HepG2 (cell line): ENCODE results near the gene AKR1A1. TPM values are rescaled to one million over a fixed set of nuclear protein-coding genes. Genes with fewer than 3 reads are reported as not detected.

Experiments used
- AHR ChIP-seq: IDR thresholded peaks from 2 replicates; pipeline ENCODE4 v1.6.1; 2018; ENCODE audit warnings: missing genetic modification reagents, missing compliant biosample characterization
- BCL6 ChIP-seq: IDR thresholded peaks from 2 replicates; pipeline ENCODE4 v1.6.1; 2016; ENCODE audit warnings: missing genetic modification reagents, missing compliant biosample characterization
- GATAD1 ChIP-seq: IDR thresholded peaks from 2 replicates; pipeline ENCODE4 v1.6.1; 2016; ENCODE audit warnings: missing genetic modification reagents, missing compliant biosample characterization
- GMEB1 ChIP-seq: sonication (generic); formaldehyde crosslinking; IDR thresholded peaks from 2 replicates; pipeline ENCODE4 v1.5.1; 2020; ENCODE audit warnings: missing genetic modification reagents, mild to moderate bottlenecking, borderline replicate concordance
- HNF4A ChIP-seq: sonication (generic); formaldehyde crosslinking; IDR thresholded peaks from 2 replicates; pipeline ENCODE4 v1.4.0; 2020; ENCODE audit warnings: missing genetic modification reagents
- MAX ChIP-seq: IDR thresholded peaks from 2 replicates; pipeline ENCODE4 v1.6.1; 2012; ENCODE audit warnings: inconsistent platforms
- MNT ChIP-seq: fragments of 450-650 bp; IDR thresholded peaks from 2 replicates; pipeline ENCODE4 v1.6.1; 2016
- MTF1 ChIP-seq: sonication (generic); formaldehyde crosslinking; IDR thresholded peaks from 2 replicates; pipeline ENCODE4 v1.5.0; 2020; ENCODE audit warnings: missing genetic modification reagents
- NR2F6 ChIP-seq, 2 experiments: IDR thresholded peaks; 2 replicates each; pipeline ENCODE4 v1.6.1; 2016; ENCODE audit warnings: antibody characterized with exemption in 1 of 2, mild to moderate bottlenecking in 1 of 2
- PAF1 ChIP-seq: IDR thresholded peaks from 2 replicates; pipeline ENCODE4 v1.6.1; 2016; ENCODE audit warnings: missing genetic modification reagents, missing compliant biosample characterization
- PATZ1 ChIP-seq: sonication (generic); formaldehyde crosslinking; IDR thresholded peaks from 2 replicates; pipeline ENCODE4 v1.4.0; 2020; ENCODE audit warnings: missing genetic modification reagents
- SAP130 ChIP-seq: IDR thresholded peaks from 2 replicates; pipeline ENCODE4 v1.6.1; 2016; ENCODE audit warnings: low read depth
- SOX13 ChIP-seq, 3 experiments: fragments of 450-650 bp in 1 of 3; sonication (generic) in 1 of 3; formaldehyde crosslinking in 1 of 3; IDR thresholded peaks in 2 of 3; conservative IDR thresholded peaks in 1 of 3; 2 replicates each; pipeline versions ENCODE4 v1.5.0 to v1.6.1; 2016 to 2020; ENCODE audit warnings: antibody characterized with exemption in 1 of 3, mild to moderate bottlenecking in 1 of 3, missing compliant biosample characterization in 1 of 3, missing genetic modification reagents in 1 of 3, moderate library complexity in 1 of 3
- SP5 ChIP-seq: IDR thresholded peaks from 2 replicates; pipeline ENCODE4 v1.6.1; 2016; ENCODE audit warnings: low read depth, borderline replicate concordance
- SUZ12 ChIP-seq: fragments of 150-350 bp; IDR thresholded peaks from 2 replicates; pipeline ENCODE4 v1.6.1; 2014; ENCODE audit warnings: low read depth, low read length
- TARDBP ChIP-seq: sonication (generic); formaldehyde crosslinking; IDR thresholded peaks from 2 replicates; pipeline ENCODE4 v1.8.0; 2022; ENCODE audit warnings: mild to moderate bottlenecking, missing genetic modification reagents
- TBX3 ChIP-seq: fragments of 450-650 bp; IDR thresholded peaks from 2 replicates; pipeline ENCODE4 v1.6.1; 2017; ENCODE audit warnings: antibody characterized with exemption, mild to moderate bottlenecking, inconsistent platforms, borderline replicate concordance
- THRA ChIP-seq: sonication (generic); formaldehyde crosslinking; IDR thresholded peaks from 2 replicates; pipeline ENCODE4 v1.4.0; 2020; ENCODE audit warnings: missing genetic modification reagents, borderline replicate concordance
- ZNF230 ChIP-seq: sonication (generic); formaldehyde crosslinking; IDR thresholded peaks from 2 replicates; pipeline ENCODE4 v1.4.0; 2020; ENCODE audit warnings: mild to moderate bottlenecking, missing genetic modification reagents
- polyA plus RNA-seq, 8 experiments: library from polyadenylated mRNA; depleted of rRNA in 3 of 8; stranded (reverse) in 7 of 8; unstranded in 1 of 8; fragments of >200 nt; fragmentation: Illumina TruSeq in 4 of 8; extraction: Trizol in 4 of 8; gene quantifications; 2 replicates each; pipeline versions ENCODE4 v1.2.1 to v1.2.3, GENCODE V29; 2011 to 2016; ENCODE audit warnings: low read depth in 4 of 8, missing spikeins in 1 of 8, mixed read lengths in 1 of 8; ENCODE audit not compliant: insufficient read depth in 1 of 8
- total RNA-seq, 5 experiments: library from RNA; depleted of rRNA; stranded (reverse); fragments of >200 nt; fragmentation: Illumina TruSeq; extraction: Trizol; gene quantifications; 2 replicates each; pipeline ENCODE4 v1.2.3, GENCODE V29; 2016; ENCODE audit warnings: low read depth in 1 of 5

Gene AKR1A1
- total and polyA plus RNA-seq, 2 of the 13 experiments (the other 11 are each of a cell fraction or from before 2014, with no cell fraction given), result 181 to 217 TPM

GRCh38 chr1:45507893-45508292, 42.7 kb upstream of the AKR1A1 start (continued):
- TF ChIP-seq GATAD1 (CRISPR knock-in tag) (no peak), SAP130 (CRISPR knock-in tag) (peak; percentile 42; the same call in 1 of the 2 replicates), SUZ12 (no peak), MTF1 (CRISPR knock-in tag) (no peak), TBX3 (peak; percentile 34; the same call in 1 of the 2 replicates), GMEB1 (no peak), MAX (peak; percentile 54; the same call in 1 of the 2 replicates), BCL6 (CRISPR knock-in tag) (peak; percentile 30; the same call in 1 of the 2 replicates), THRA (peak; percentile 79; the same call in 1 of the 2 replicates), NR2F6 (IDR thresholded peaks at IDR 0.05) (0 out of 2 replicates have a peak, but pooled peaks have one; percentile 32), NR2F6 (CRISPR knock-in tag; IDR thresholded peaks at IDR 0.05) (no peak), ZNF230 (CRISPR knock-in tag) (no peak), PAF1 (0 out of 2 replicates have a peak, but pooled peaks have one; percentile 11), SP5 (0 out of 2 replicates have a peak, but pooled peaks have one; percentile 24), AHR (no peak), TARDBP (CRISPR knock-in tag) (peak; percentile 51; the same call in 1 of the 2 replicates), HNF4A (CRISPR knock-in tag) (peak; percentile 23; the same call in 1 of the 2 replicates), SOX13 (IDR thresholded peaks at IDR 0.05) (no peak), SOX13 (CRISPR knock-in tag; conservative IDR thresholded peaks at IDR 0.05 in 1 of 2, IDR thresholded peaks at IDR 0.05 in 1 of 2) (peak in 1 of 2 experiments; percentile 23; a peak in 1 of 4 replicates), MNT (peak; percentile 49; the same call in 1 of the 2 replicates), PATZ1 (CRISPR knock-in tag) (0 out of 2 replicates have a peak, but pooled peaks have one; percentile 3)
